Neural cell (in vitro differentiated cells): Measurements from ENCODE around the gene VPS37C. TPM values are rescaled to one million over a fixed set of nuclear protein-coding genes. Genes with fewer than 3 reads are reported as not detected.

Source experiments
- H2AFZ ChIP-seq: fragments of 200-600, 300-800 bp; sonication (generic), shearing (Covaris generic); 2 replicates; pipeline ENCODE4 v1.6.0; 2014; ENCODE audit warnings: low read depth, mild to moderate bottlenecking, antibody characterized with exemption, low read length, moderate library complexity
- H3F3A ChIP-seq: fragments of 200-600 bp; shearing (Covaris generic); 2 replicates; pipeline ENCODE4 v1.6.1; 2016; ENCODE audit warnings: mild to moderate bottlenecking, moderate library complexity, mixed read lengths, antibody characterized with exemption, low read length; ENCODE audit not compliant: insufficient read depth, poor library complexity, severe bottlenecking
- H3K27ac ChIP-seq: fragments of 200-600, 300-800 bp; sonication (generic), shearing (Covaris generic); 2 replicates; pipeline ENCODE4 v1.5.1; 2014; ENCODE audit warnings: mild to moderate bottlenecking, low read length, moderate library complexity
- H3K27me3 ChIP-seq: fragments of 300-800, 200-600 bp; sonication (generic), shearing (Covaris generic); 2 replicates; pipeline ENCODE4 v1.6.0; 2014; ENCODE audit warnings: mild to moderate bottlenecking, low read depth, low read length, moderate library complexity; ENCODE audit not compliant: insufficient read depth
- H3K36me3 ChIP-seq: fragments of 300-800, 200-600 bp; sonication (generic), shearing (Covaris generic); 2 replicates; pipeline ENCODE4 v1.5.1; 2014; ENCODE audit warnings: mild to moderate bottlenecking, antibody characterized with exemption, low read length, moderate library complexity; ENCODE audit not compliant: insufficient read depth
- H3K4me2 ChIP-seq: fragments of 300-800, 200-600 bp; sonication (generic), shearing (Covaris generic); 2 replicates; pipeline ENCODE4 v1.6.0; 2014; ENCODE audit warnings: mild to moderate bottlenecking, low read length
- H3K4me3 ChIP-seq: fragments of 300-800, 200-600 bp; sonication (generic), shearing (Covaris generic); 2 replicates; pipeline ENCODE4 v1.5.1; 2014; ENCODE audit warnings: mild to moderate bottlenecking, low read length, moderate library complexity
- H3K79me2 ChIP-seq: fragments of 200-600 bp; shearing (Covaris generic); replicated peaks from 2 replicates; pipeline ENCODE4 v1.6.0; 2014; ENCODE audit warnings: mild to moderate bottlenecking, low read length, moderate library complexity; ENCODE audit not compliant: insufficient read depth
- H3K9ac ChIP-seq: fragments of 300-800, 200-600 bp; sonication (generic), shearing (Covaris generic); 2 replicates; pipeline ENCODE4 v1.6.1; 2016; ENCODE audit warnings: mild to moderate bottlenecking, low read length, mixed read lengths
- H3K9me2 ChIP-seq: fragments of 200-600 bp; shearing (Covaris generic); 2 replicates; pipeline ENCODE4 v1.6.1; 2016; ENCODE audit warnings: mild to moderate bottlenecking, low read length, mixed read lengths; ENCODE audit not compliant: insufficient read depth
- H3K9me3 ChIP-seq: fragments of 200-600, 300-800 bp; sonication (generic), shearing (Covaris generic); 2 replicates; pipeline ENCODE4 v1.6.1; 2016; ENCODE audit warnings: mild to moderate bottlenecking, mixed run types, low read length, moderate library complexity, mixed read lengths
- H4K20me1 ChIP-seq: fragments of 200-600 bp; shearing (Covaris generic); 2 replicates; pipeline ENCODE4 v1.6.1; 2016; ENCODE audit warnings: mild to moderate bottlenecking, mixed run types; ENCODE audit not compliant: insufficient read depth
- CTCF ChIP-seq: fragments of 450-650 bp; IDR thresholded peaks from 2 replicates; pipeline ENCODE4 v1.5.1; 2014; ENCODE audit warnings: antibody characterized with exemption, mild to moderate bottlenecking, moderate library complexity; ENCODE audit not compliant: poor library complexity, severe bottlenecking
- EP300 ChIP-seq: fragments of 450-650 bp; conservative IDR thresholded peaks from 2 replicates; pipeline ENCODE4 v1.6.1; 2014; ENCODE audit warnings: antibody characterized with exemption, mild to moderate bottlenecking, moderate library complexity; ENCODE audit not compliant: poor library complexity, severe bottlenecking
- EZH2 ChIP-seq: fragments of 200-600, 300-800 bp; shearing (Covaris generic), sonication (generic); IDR thresholded peaks from 2 replicates; pipeline ENCODE4 v1.6.1; 2014; ENCODE audit warnings: antibody characterized with exemption, low read length, borderline replicate concordance, mild to moderate bottlenecking; ENCODE audit not compliant: insufficient read depth, poor library complexity, severe bottlenecking
- MXI1 ChIP-seq: fragments of 450-650 bp; conservative IDR thresholded peaks from 2 replicates; pipeline ENCODE4 v1.6.1; 2014; ENCODE audit warnings: antibody characterized with exemption, mild to moderate bottlenecking; ENCODE audit not compliant: poor library complexity, severe bottlenecking
- POLR2AphosphoS5 ChIP-seq: IDR thresholded peaks from 2 replicates; pipeline ENCODE4 v1.6.1; 2012
- RAD21 ChIP-seq: fragments of 450-650 bp; conservative IDR thresholded peaks from 2 replicates; pipeline ENCODE4 v1.6.1; 2014; ENCODE audit warnings: antibody characterized with exemption, mild to moderate bottlenecking, moderate library complexity
- REST ChIP-seq: IDR thresholded peaks from 2 replicates; pipeline ENCODE4 v1.6.1; 2012; ENCODE audit warnings: borderline replicate concordance
- SMC3 ChIP-seq: fragments of 450-650 bp; conservative IDR thresholded peaks from 2 replicates; pipeline ENCODE4 v1.6.1; 2014; ENCODE audit warnings: antibody characterized with exemption, mild to moderate bottlenecking, moderate library complexity; ENCODE audit not compliant: poor library complexity
- TAF1 ChIP-seq: IDR thresholded peaks from 2 replicates; pipeline ENCODE4 v1.6.1; 2012; ENCODE audit warnings: low read depth
- polyA plus RNA-seq: library from polyadenylated mRNA; depleted of rRNA; stranded (reverse); fragments of >200 nt; gene quantifications from 2 replicates; pipeline ENCODE4 v1.2.3, GENCODE V29; 2014

Gene VPS37C
- polyA plus RNA-seq, 1 donor from 2014 or later, result 7.3 TPM

- H3K4me3 ChIP-seq, result no peak overlapping the region
- H3K36me3 ChIP-seq, result no peaks in the 10 kb centered on the region
- H3K27ac ChIP-seq, result no peak overlapping the region
- no peak for TF ChIP-seq CTCF
- no peak overlapping the region for H2AFZ ChIP-seq
- no peaks in the 10 kb centered on the region for H4K20me1 ChIP-seq
- H3K9ac ChIP-seq, result no peak overlapping the region
- no peaks in the 10 kb centered on the region for H3F3A ChIP-seq
- no peak overlapping the region for H3K4me2 ChIP-seq
- no peaks in the 10 kb centered on the region for H3K27me3 ChIP-seq
- no peaks in the 10 kb centered on the region for H3K9me2 ChIP-seq
- no peaks in the 10 kb centered on the region for H3K9me3 ChIP-seq
- peaks cover 9% of the 10 kb centered on the region for H3K79me2 ChIP-seq
Measured at GRCh38 chr11:61144511-61145179, 16.6 kb downstream of the VPS37C start.

GRCh38 chr11:61142424-61142823 lies 18.8 kb downstream of the VPS37C start:
- peaks cover 3% of the 10 kb centered on the region for H3K79me2 ChIP-seq
- TF ChIP-seq SMC3 (no peak), REST (no peak), EZH2 (no peak)
- H3K9me3 ChIP-seq, result no peaks in the 10 kb centered on the region
- no peak overlapping the region for H3K4me3 ChIP-seq
- H3K4me2 ChIP-seq, result no peak overlapping the region
- H3K9ac ChIP-seq, result no peak overlapping the region
- H2AFZ ChIP-seq, result no peak overlapping the region
- H3K9me2 ChIP-seq, result no peaks in the 10 kb centered on the region
- H3K27ac ChIP-seq, result no peak overlapping the region
- H3K27me3 ChIP-seq, result no peaks in the 10 kb centered on the region
- H4K20me1 ChIP-seq, result no peaks in the 10 kb centered on the region
- no peaks in the 10 kb centered on the region for H3K36me3 ChIP-seq
- no peaks in the 10 kb centered on the region for H3F3A ChIP-seq

- no peak overlapping the region for H3K27ac ChIP-seq
- H3K4me3 ChIP-seq, result no peak overlapping the region
- H3K9me3 ChIP-seq, result no peaks in the 10 kb centered on the region
- no peaks in the 10 kb centered on the region for H3K27me3 ChIP-seq
- peaks cover 3% of the 10 kb centered on the region for H3K79me2 ChIP-seq
- no peaks in the 10 kb centered on the region for H3F3A ChIP-seq
- no peak overlapping the region for H3K9ac ChIP-seq
- no peak overlapping the region for H3K4me2 ChIP-seq
- TF ChIP-seq TAF1 (no peak), REST (no peak), RAD21 (no peak), MXI1 (no peak), POLR2AphosphoS5 (no peak), SMC3 (no peak), CTCF (no peak), EP300 (no peak), EZH2 (no peak)
- H4K20me1 ChIP-seq, result no peaks in the 10 kb centered on the region
- no peak overlapping the region for H2AFZ ChIP-seq
- H3K36me3 ChIP-seq, result no peaks in the 10 kb centered on the region
- H3K9me2 ChIP-seq, result no peaks in the 10 kb centered on the region
Measured at GRCh38 chr11:61141601-61142028, 19.6 kb downstream of the VPS37C start.
